Measurements from ENCODE around the gene TLE4.
"Not testable (repeated sequence)": the region's sequence is repeated elsewhere in the genome, so short reads cannot be mapped to it uniquely, and the experiment has no call there.

TLE4 gene

DNA sequence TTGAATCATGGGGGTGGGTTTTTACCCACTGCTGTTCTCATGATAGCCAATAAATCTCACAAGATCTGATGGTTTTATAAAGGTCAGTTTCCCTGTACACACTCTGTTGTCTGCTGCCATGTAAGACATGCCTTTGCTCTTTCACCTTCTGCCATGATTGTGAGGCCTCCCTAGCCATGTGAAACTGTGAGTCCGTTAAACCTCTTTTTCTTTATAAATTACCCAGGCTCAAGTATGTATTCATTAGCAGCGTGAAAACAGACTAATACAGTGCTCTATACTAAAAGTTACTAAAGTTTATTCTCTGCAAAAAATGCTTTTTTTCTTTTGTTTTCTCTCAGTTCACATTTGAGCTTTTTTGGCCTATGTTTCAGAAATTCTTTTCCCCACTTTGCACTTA, 33.9 kb upstream of the TLE4 start:
- no peak overlapping the region for H3K27ac ChIP-seq
- no peaks in the 10 kb centered on the region for H3K79me2 ChIP-seq
- no peak overlapping the region for H2AFZ ChIP-seq
- no peaks in the 10 kb centered on the region for H3K4me1 ChIP-seq
- no peak overlapping the region for H3K4me2 ChIP-seq (ENCODE audit: low read length)
- H3K36me3 ChIP-seq (ENCODE audit: control insufficient read depth, insufficient read depth, low read length), result no peaks in the 10 kb centered on the region
- no peaks in the 10 kb centered on the region for H3K27me3 ChIP-seq (ENCODE audit: control insufficient read depth, insufficient read depth, low read length)
- TF ChIP-seq, protein P1, sequence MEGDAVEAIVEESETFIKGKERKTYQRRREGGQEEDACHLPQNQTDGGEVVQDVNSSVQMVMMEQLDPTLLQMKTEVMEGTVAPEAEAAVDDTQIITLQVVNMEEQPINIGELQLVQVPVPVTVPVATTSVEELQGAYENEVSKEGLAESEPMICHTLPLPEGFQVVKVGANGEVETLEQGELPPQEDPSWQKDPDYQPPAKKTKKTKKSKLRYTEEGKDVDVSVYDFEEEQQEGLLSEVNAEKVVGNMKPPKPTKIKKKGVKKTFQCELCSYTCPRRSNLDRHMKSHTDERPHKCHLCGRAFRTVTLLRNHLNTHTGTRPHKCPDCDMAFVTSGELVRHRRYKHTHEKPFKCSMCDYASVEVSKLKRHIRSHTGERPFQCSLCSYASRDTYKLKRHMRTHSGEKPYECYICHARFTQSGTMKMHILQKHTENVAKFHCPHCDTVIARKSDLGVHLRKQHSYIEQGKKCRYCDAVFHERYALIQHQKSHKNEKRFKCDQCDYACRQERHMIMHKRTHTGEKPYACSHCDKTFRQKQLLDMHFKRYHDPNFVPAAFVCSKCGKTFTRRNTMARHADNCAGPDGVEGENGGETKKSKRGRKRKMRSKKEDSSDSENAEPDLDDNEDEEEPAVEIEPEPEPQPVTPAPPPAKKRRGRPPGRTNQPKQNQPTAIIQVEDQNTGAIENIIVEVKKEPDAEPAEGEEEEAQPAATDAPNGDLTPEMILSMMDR (IDR thresholded peaks at IDR 0.05), result no peak
- no peak overlapping the region for H3K9ac ChIP-seq
- H3K4me3 ChIP-seq (ENCODE audit: low read depth, low read length), result no peak overlapping the region
- no peaks in the 10 kb centered on the region for H3K9me3 ChIP-seq (ENCODE audit: control insufficient read depth, low read length)

DNA sequence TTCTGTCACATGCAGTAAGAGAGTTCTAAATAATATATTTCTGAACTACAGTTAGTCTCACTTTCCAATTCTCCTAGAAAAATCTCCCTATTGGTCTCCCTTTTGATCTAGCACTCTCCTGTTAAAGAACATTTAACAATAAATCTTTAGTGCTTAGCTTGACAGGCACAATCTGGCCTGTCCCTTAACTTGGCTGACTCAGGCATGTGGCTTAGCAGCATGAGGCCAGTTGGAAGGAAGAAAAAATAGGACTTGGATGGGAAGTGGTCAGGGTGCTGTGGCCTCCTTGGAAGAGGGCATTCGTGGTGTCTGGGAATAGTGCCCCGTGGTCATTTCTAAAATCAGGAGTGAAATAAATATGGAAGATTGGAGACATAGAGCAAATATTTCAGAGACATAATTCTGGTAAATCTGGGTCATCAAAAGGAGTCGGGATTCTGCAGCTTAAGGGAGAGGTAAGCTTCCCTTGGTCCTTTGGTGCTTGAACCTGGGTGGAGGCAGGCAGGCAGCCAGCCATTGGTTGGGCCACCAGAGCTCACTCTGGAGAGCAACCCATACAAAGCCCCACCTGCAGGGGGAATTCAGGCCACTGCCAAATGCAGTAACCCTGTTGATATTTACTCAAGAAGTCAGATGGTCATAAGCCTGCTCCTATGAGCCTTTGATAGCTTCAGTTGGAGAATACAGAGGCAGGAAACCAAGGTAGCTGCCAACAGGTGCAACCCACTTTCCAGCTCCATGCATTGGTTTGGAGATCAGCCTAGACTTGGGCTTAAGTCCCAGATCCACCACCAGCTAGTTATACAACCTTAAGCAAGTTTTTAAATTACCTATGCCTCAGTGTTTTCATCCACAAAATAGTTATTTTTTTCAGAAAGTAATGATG, 28.8 kb upstream of the TLE4 start:
- Histone ChIP-seq H2AFZ (no peak overlapping the region), H3K27me3 (ENCODE audit: control insufficient read depth, insufficient read depth, low read length) (no peaks in the 10 kb centered on the region), H3K36me3 (ENCODE audit: control insufficient read depth, insufficient read depth, low read length) (no peaks in the 10 kb centered on the region), H3K9me3 (ENCODE audit: control insufficient read depth, low read length) (no peaks in the 10 kb centered on the region), H3K79me2 (no peaks in the 10 kb centered on the region), H3K27ac (no peak overlapping the region), H3K4me2 (ENCODE audit: low read length) (no peak overlapping the region), H3K9ac (no peak overlapping the region), H3K4me3 (ENCODE audit: low read depth, low read length) (no peak overlapping the region), H3K4me1 (no peaks in the 10 kb centered on the region)
- TF ChIP-seq, protein P1 (IDR thresholded peaks at IDR 0.05), result no peak

DNA sequence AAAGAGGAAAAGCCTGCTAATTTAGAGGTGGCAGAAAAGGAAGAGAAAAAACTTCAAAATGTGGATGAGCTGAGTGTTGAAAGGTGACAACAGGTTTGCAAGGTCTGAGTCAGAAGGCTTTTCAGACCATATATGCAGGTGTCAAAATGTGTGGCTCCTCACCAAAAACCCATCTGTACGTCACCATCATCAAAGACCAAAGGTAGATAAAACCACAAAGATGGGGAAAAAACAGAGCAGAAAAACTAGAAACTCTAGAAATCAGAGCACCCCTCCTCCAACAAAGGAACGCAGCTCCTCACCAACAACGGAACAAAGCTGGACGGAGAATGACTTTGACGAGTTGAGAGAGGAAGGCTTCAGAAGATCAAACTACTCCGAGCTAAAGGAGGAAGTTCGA, 27.4 kb upstream of the TLE4 start:
- H3K27me3 ChIP-seq (ENCODE audit: control insufficient read depth, insufficient read depth, low read length); H3K9ac ChIP-seq; H3K9me3 ChIP-seq (ENCODE audit: control insufficient read depth, low read length); H3K4me1 ChIP-seq; H2AFZ ChIP-seq; H3K36me3 ChIP-seq (ENCODE audit: control insufficient read depth, insufficient read depth, low read length); H3K4me2 ChIP-seq (ENCODE audit: low read length); H3K4me3 ChIP-seq (ENCODE audit: low read depth, low read length); H3K27ac ChIP-seq; H3K79me2 ChIP-seq: not testable (repeated sequence)

DNA sequence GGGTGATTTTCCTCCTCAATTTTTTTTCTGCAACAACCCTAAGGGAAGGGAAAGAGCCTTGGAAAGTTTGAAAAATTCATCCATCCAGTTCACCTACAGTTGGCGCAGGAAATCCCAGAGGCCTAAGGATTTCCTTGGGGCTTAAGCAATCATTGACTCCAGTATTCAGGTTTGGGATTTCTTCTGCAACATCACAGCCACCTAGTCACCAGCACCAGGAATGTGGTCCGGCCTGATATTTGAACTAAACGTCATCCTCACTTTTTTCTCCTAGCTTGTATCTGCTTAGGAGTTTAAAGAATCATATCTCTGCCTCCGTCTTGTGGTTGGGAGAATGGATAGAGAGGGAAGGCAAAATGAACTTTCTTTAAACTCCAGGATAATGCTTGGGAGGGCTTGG, 20.2 kb upstream of the TLE4 start:
- no peaks in the 10 kb centered on the region for H3K79me2 ChIP-seq
- no peak overlapping the region for H3K4me2 ChIP-seq (ENCODE audit: low read length)
- no peaks in the 10 kb centered on the region for H3K27me3 ChIP-seq (ENCODE audit: control insufficient read depth, insufficient read depth, low read length)
- H3K27ac ChIP-seq, result no peak overlapping the region
- H3K9ac ChIP-seq, result no peak overlapping the region
- H3K4me3 ChIP-seq (ENCODE audit: low read depth, low read length), result no peak overlapping the region
- H2AFZ ChIP-seq, result no peak overlapping the region
- H3K36me3 ChIP-seq (ENCODE audit: control insufficient read depth, insufficient read depth, low read length), result no peaks in the 10 kb centered on the region
- no peaks in the 10 kb centered on the region for H3K4me1 ChIP-seq
- no peaks in the 10 kb centered on the region for H3K9me3 ChIP-seq (ENCODE audit: control insufficient read depth, low read length)
- TF ChIP-seq, protein P1 (IDR thresholded peaks at IDR 0.05), result no peak

DNA sequence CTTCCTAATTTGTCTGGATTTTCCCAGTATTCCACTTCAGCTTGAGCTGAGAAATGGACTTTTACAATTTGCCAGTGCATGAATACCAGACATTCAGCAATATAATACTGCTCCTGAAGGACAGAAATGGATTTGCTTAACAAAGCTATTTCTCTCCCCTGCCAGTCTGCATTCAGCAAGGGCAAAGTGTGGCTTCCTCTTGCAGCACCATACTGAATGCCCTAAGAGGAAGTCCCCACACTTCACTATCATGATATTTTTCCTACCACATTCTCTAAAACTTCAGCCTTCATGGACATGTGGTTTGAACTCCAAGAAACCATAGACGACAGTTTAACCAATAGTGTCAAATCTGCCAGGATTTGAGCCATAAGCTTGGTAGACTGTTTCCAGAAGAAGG, 19.8 kb upstream of the TLE4 start:
- no peak overlapping the region for H3K4me2 ChIP-seq (ENCODE audit: low read length)
- no peak overlapping the region for H3K9ac ChIP-seq
- no peaks in the 10 kb centered on the region for H3K27me3 ChIP-seq (ENCODE audit: control insufficient read depth, insufficient read depth, low read length)
- H2AFZ ChIP-seq, result no peak overlapping the region
- H3K4me1 ChIP-seq, result no peaks in the 10 kb centered on the region
- no peak overlapping the region for H3K4me3 ChIP-seq (ENCODE audit: low read depth, low read length)
- no peaks in the 10 kb centered on the region for H3K9me3 ChIP-seq (ENCODE audit: control insufficient read depth, low read length)
- TF ChIP-seq, protein P1 (IDR thresholded peaks at IDR 0.05), result no peak
- H3K27ac ChIP-seq, result no peak overlapping the region
- H3K36me3 ChIP-seq (ENCODE audit: control insufficient read depth, insufficient read depth, low read length), result no peaks in the 10 kb centered on the region
- H3K79me2 ChIP-seq, result no peaks in the 10 kb centered on the region
